ENCODE results near the gene EFL1.

Gene EFL1

GRCh38 chr15:82080774-82081173, 181.8 kb downstream of the EFL1 start:
- TF ChIP-seq CTCF (IDR thresholded peaks at IDR 0.05; ENCODE audit: low read depth, low read length, missing control alignments) = no peak
- DNase-seq (ENCODE audit: low read depth) = no peak
- no peak overlapping the region for H3K4me3 ChIP-seq (ENCODE audit: low read depth, low read length)
